ENCODE measurements around the gene ADGRG1. TPM values are rescaled to one million over a fixed set of nuclear protein-coding genes. Genes with fewer than 3 reads are reported as not detected.

Gene ADGRG1
- polyA plus RNA-seq, 1 experiment, result 1.1 TPM

DNA sequence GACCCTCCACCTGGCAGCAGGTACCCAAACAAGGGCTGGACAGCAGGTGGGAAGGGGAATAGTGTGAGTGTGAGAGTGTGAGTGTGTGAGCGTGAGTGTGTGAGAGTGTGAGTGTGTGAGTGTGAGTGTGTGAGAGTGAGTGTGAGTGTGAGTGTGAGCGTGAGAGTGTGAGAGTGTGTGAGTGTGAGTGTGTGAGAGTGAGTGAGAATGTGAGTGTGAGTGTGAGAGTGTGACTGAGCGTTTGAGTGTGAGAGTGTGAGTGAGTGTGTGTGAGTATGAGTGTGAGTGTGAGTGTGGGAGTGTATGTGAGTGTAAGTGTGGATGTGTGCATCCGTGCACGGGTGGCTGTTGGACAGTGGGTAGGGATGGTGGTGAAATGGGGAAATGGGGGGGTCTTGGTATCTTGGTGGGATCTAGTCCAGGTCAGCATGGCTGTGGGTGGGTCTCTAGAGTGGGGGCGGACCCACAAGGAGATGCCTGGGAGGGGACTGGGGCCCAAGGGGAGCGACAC lies 408 bp downstream of the ADGRG1 start:
- POLR2A ChIA-PET, result no interaction called here

DNA sequence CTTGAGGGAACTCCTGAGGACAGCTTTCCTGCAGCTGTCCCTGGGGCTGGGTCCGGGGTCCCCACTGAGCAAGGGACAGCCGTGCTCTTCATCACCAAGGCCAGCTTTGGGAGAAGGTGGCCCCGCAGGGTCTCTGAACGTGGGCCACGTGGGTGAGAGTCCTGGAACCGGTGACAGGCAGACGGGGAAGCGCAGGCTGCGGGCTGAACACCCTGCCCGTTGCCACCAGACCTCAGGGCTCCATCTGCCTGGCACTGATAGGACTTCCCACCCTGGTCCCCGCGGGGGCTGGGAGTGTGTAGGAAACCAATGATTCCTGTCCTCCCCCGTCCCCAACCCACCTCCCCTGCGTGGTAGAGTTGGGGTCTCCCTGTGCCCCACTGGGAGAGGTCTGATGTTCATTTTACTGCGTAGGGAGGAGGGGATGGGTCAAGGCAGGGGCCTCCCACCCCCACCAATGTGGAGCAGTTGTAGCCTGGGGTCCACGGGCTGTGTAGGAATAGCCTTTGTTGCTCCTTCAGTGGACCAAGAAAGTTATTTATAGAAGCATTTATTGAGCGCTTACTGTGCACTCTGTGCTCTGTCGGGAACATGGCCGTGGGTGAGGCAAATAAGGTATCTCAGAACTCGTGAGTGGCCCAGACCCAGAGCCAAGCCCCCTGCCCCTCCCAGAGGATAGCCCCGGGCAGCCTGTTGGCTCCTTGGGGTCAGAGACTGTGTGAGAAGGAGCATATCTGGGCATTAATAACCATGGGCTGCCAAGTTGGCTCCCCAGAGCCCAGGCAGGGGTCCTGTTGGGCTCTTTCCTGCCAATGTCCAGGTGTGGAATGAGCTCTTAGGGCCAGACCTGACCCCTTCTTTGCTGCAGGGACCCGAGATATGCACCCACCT lies 1.3 kb downstream of the ADGRG1 start:
- Histone ChIP-seq H3K27me3 (ENCODE audit: control insufficient read depth, insufficient read depth, low read length) (no peaks in the 10 kb centered on the region), H3K36me3 (ENCODE audit: control insufficient read depth, insufficient read depth, low read length) (no peaks in the 10 kb centered on the region), H3K4me3 (ENCODE audit: low read depth, low read length) (no peak overlapping the region)
- ChIA-PET CTCF (interaction anchor here (1.1 kb wide), 1 partner anchor 30 kb away, joined by 5 read pairs; no protein-coding TSS in a partner anchor), POLR2A (no interaction called here)
- DNase-seq (ENCODE audit: low read depth), result no peak
- TF ChIP-seq, protein P1, sequence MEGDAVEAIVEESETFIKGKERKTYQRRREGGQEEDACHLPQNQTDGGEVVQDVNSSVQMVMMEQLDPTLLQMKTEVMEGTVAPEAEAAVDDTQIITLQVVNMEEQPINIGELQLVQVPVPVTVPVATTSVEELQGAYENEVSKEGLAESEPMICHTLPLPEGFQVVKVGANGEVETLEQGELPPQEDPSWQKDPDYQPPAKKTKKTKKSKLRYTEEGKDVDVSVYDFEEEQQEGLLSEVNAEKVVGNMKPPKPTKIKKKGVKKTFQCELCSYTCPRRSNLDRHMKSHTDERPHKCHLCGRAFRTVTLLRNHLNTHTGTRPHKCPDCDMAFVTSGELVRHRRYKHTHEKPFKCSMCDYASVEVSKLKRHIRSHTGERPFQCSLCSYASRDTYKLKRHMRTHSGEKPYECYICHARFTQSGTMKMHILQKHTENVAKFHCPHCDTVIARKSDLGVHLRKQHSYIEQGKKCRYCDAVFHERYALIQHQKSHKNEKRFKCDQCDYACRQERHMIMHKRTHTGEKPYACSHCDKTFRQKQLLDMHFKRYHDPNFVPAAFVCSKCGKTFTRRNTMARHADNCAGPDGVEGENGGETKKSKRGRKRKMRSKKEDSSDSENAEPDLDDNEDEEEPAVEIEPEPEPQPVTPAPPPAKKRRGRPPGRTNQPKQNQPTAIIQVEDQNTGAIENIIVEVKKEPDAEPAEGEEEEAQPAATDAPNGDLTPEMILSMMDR (IDR thresholded peaks at IDR 0.05; ENCODE audit: insufficient read depth, low read depth, low read length), result no peak

More for the DNA sequence above, 408 bp downstream of the ADGRG1 start:
- no peaks in the 10 kb centered on the region for H3K27me3 ChIP-seq (ENCODE audit: control insufficient read depth, insufficient read depth, low read length)
- peak overlapping the region; percentile 2; the same call in 1 of the 2 replicates for H3K4me3 ChIP-seq (ENCODE audit: low read depth, low read length)
- TF ChIP-seq, protein P1 (IDR thresholded peaks at IDR 0.05; ENCODE audit: insufficient read depth, low read depth, low read length), result no peak
- CTCF ChIA-PET, result interaction anchor here (0.7 to 4.0 kb wide), 2 partner anchors 19 to 38 kb away, joined by 3 to 18 read pairs; no protein-coding TSS in a partner anchor
- DNase-seq (ENCODE audit: low read depth), result no peak
- H3K36me3 ChIP-seq (ENCODE audit: control insufficient read depth, insufficient read depth, low read length), result no peaks in the 10 kb centered on the region

DNA sequence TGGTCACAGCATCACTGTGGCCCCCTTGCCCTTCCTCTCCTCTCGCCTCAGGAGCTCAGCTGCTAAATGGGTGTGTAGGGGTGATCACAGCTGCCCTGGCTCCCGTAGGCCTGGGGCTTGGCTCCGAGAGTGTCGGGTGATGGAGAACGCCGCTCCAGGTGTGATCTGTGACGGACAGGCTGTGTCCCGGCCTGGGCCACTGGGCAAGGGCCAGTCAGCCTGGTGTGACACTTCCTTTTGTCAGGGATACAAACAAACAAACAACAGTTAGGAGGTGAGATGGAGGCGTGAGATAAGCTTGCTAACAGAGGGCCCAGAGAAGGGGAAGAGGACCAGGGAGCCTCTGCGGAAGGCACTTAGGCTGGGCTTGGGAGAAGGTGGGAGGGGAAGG lies 2.0 kb downstream of the ADGRG1 start:
- no peak overlapping the region for H3K4me3 ChIP-seq (ENCODE audit: low read depth, low read length)
- CTCF ChIA-PET, result interaction anchor here (1.1 kb wide), 1 partner anchor 30 kb away, joined by 5 read pairs; no protein-coding TSS in a partner anchor
- POLR2A ChIA-PET, result no interaction called here
- H3K27me3 ChIP-seq (ENCODE audit: control insufficient read depth, insufficient read depth, low read length), result no peaks in the 10 kb centered on the region
- no peaks in the 10 kb centered on the region for H3K36me3 ChIP-seq (ENCODE audit: control insufficient read depth, insufficient read depth, low read length)
- TF ChIP-seq, protein P1 (IDR thresholded peaks at IDR 0.05; ENCODE audit: insufficient read depth, low read depth, low read length), result no peak
- no peak for DNase-seq (ENCODE audit: low read depth)

DNA sequence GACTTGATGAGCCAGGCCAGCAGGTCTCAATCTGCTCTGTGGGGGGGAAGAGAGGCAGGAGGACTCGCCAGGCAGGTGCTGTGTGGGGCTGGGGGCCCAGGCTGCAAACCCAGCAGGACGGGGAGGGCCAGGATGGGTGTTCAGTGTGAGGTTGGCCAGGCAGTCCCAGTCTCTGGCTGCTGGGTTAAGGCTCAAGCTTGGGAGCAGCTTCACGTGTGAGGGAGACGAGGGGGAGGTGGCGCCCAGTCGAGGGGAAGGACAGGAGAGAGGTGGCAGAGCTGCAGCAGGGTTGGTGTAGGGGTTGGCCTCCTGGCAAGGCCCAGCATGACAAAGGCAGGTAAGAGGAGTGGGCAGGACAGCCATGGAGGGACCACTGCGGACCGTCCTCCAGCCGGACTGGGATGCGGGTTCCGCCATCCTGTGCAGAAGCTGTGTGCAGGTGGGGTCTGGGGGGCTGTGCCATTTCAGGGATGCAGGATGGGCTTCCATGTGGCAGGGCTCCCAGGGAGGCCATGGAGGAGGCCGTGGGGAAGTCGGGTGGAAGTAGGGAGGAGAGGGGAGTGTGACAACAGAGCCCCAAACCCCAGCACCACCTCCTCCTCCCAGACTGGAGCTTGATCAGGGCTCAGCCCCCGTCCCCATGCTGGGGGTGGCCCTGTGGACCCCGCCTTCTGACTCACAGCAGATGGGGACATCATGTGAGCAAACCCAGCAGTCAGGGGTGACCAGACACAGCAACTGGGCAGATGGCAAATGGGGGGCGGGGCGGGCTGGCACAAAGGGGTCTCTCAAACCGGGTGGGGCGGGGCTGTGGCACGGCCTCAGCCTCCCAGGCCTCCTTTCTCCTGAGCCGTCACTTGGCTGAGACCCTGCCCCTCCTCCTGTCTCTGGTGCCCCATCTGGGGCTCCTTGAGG lies 2.8 kb downstream of the ADGRG1 start:
- H3K27me3 ChIP-seq (ENCODE audit: control insufficient read depth, insufficient read depth, low read length), result no peaks in the 10 kb centered on the region
- no peak for DNase-seq (ENCODE audit: low read depth)
- ChIA-PET CTCF (interaction anchor here (1.1 to 2.5 kb wide), 2 partner anchors 10 to 31 kb away, joined by 5 to 8 read pairs; no protein-coding TSS in a partner anchor), POLR2A (no interaction called here)
- no peak overlapping the region for H3K4me3 ChIP-seq (ENCODE audit: low read depth, low read length)
- H3K36me3 ChIP-seq (ENCODE audit: control insufficient read depth, insufficient read depth, low read length), result no peaks in the 10 kb centered on the region
- TF ChIP-seq, protein P1 (IDR thresholded peaks at IDR 0.05; ENCODE audit: insufficient read depth, low read depth, low read length), result no peak

Data from BJ (cell line).